Stimulated activated CD8-positive, alpha-beta memory T cell treated with anti-CD3 and anti-CD28 coated beads, Interleukin-15, amount 100 ng/mL, for 24 hours (primary cell): ENCODE data around the gene SDR9C7.
"Not testable (repeated sequence)": the region's sequence is repeated elsewhere in the genome, so short reads cannot be mapped to it uniquely, and the experiment has no call there.

Experiments
- DNase-seq: peaks from one replicate; pipeline ENCODE4 v3.0.0-alpha.2; 2020; ENCODE audit warnings: low read depth

Gene SDR9C7

GRCh38 chr12:56953314-56953713, 19.1 kb upstream of the SDR9C7 start:
- DNase-seq = no peak

GRCh38 chr12:56951582-56952339, 17.6 kb upstream of the SDR9C7 start:
- no peak for DNase-seq

DNA sequence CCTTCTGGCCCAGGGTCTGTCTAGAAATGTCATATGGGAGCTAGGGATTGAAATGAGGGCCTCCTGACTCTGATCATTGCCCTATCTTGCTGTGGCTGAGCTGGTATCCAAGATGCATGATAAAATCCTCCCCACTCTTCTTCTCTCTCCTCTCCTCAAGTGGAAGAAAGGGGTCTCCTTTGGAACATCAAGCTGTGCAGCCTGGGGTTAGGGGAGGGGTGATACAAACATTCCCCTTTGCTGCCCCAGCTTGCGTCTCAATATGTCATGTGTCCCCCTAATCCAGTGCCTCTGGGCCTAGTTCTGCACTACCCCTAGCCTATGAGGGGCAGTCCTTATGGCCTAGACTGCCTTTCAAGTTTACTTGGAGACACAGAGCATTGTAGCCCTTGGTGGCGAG, 14.7 kb upstream of the SDR9C7 start:
- no peak for DNase-seq

DNA sequence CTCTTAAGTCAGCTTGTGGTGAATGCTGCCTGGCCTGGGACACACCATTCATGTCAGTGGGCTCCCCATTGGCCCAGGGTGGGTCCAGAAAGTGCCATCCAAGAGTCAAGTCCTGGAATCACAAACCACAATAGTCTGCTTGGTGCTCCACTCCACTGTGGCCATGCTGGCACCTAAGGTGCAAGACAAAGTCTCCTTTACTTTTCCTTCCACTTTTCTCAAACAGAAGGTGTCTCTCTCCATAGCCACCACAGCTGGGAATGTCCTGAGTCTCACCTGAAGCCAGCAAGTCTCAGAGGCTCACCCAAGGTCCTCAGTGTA, 14.2 kb upstream of the SDR9C7 start:
- DNase-seq = no peak

- DNase-seq = no peak
These were observed 13.6 kb upstream of the SDR9C7 start for GRCh38 chr12:56947633-56948456.

DNA sequence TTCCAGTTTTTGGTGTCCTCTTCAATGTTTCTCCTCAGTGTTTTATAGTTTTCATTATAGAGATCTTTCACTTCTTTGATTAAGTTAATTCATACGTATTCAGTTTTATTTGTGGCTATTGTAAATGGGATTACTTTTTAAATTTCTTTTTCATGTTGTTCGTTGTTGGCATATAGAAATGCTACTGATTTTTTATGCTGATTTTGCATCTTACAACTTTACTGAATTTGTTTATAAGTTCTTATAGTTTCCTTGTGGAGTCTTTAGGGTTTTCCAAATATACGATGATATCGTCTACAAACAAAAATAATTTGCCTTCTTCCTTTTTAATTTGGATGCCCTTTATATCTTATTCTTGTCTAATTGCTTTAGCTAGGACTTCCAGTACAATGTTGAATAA, 9.7 kb upstream of the SDR9C7 start:
- DNase-seq = no peak

- not testable (repeated sequence) for DNase-seq
These were observed 9.2 kb upstream of the SDR9C7 start for GRCh38 chr12:56943374-56943773.

GRCh38 chr12:56941299-56942017, 7.2 kb upstream of the SDR9C7 start:
- DNase-seq = no peak

DNA sequence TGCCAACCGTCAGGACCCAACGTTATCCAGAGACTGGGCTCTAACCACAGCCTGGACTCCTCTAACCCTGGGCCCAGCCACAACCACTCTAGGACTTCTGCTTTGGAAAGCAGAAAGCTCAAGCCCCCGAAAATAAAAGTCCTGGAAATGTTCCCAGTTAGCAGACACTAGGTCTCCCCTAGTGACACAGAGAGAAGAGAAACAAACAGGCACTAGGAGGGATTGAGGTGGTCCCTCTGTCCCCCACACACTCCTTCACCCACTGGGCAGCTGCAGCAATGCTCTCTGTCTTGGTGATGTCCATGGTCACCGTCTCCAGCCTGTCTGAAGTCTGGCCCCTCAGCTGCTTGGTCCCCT, 6.7 kb upstream of the SDR9C7 start:
- not testable (repeated sequence) for DNase-seq

- DNase-seq = no peak
These were observed 1.5 kb upstream of the SDR9C7 start for GRCh38 chr12:56935752-56936151.

- DNase-seq = no peak
These were observed 949 bp upstream of the SDR9C7 start for GRCh38 chr12:56935157-56935556.

GRCh38 chr12:56932867-56933266, 1.3 kb downstream of the SDR9C7 start:
- DNase-seq = no peak

DNA sequence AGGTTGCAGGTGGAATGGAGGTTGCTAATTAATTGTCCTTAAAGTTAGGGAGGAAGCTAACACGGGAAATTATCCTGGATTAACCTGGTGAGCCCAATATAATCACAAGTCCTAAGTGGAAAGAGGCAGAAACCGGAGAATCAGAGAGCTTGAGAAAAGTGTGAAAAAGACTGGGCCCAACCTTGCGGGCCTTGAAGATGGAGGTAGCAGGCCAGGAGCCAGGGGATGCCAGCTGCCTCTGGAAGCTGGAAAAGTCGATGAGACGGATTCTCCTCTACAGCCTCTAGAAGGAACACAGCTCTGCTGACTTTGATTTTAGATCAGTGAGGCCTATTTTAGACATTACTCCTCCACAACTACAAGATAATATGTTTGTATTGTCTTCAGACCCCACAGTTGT, 2.1 kb downstream of the SDR9C7 start:
- no peak for DNase-seq

- DNase-seq = no peak
These were observed 2.7 kb downstream of the SDR9C7 start for GRCh38 chr12:56931474-56931978.

- DNase-seq = no peak
These were observed 4.0 kb downstream of the SDR9C7 start for GRCh38 chr12:56930241-56930640.

DNA sequence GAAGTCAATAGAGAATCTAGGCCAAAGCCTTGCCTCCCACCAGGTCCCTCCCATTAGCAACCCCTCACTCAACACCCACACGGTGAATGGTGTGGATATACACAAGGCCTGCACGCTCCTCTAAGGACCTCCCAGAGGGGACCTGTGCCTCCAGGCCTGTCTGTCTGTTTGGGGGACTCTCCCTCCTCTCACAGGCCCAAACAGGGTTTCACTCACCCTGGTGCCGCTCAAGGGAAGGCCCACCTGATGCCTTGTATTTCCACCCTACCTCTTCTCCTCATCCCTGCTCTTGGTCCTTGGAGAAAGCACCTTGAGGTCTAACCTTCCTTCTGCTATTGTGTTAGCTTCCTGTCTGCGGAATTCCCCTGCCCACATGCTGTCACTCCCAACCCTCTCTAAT, 4.4 kb downstream of the SDR9C7 start:
- no peak for DNase-seq

- DNase-seq = no peak
These were observed 5.9 kb downstream of the SDR9C7 start for GRCh38 chr12:56928262-56928661.

GRCh38 chr12:56927281-56927680, 6.9 kb downstream of the SDR9C7 start:
- DNase-seq = no peak

GRCh38 chr12:56922031-56922430, 12.2 kb downstream of the SDR9C7 start:
- DNase-seq = no peak

GRCh38 chr12:56921346-56921745, 12.9 kb downstream of the SDR9C7 start:
- DNase-seq = no peak

GRCh38 chr12:56918139-56918538, 16.1 kb downstream of the SDR9C7 start:
- DNase-seq = not testable (repeated sequence)

DNA sequence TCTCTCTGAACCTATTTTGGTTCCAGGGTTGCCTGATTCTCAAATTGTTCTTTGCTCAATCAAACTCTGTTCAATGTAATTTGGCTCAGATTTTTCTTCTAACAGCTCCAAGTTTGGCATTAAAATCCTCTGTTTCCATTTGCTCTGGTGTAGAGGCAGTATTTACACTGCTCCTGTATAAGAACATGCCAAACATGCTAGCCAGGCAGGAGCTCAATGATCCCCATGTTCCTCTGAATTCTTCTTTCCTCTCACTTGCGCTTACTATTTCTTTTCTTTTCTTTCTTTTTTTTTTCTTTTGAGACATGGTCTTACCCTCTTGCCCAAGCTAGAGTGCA, 17.2 kb downstream of the SDR9C7 start:
- no peak for DNase-seq
